Kasumi-1 (cell line): ENCODE measurements around the gene NR4A3.
"Not testable (repeated sequence)": the region's sequence is repeated elsewhere in the genome, so short reads cannot be mapped to it uniquely, and the experiment has no call there.

Source experiments
- DNase-seq, 2 experiments: peaks; one replicate each; lab custom pipeline; 2025; lab: John Stamatoyannopoulos, UW

NR4A3 gene

GRCh38 chr9:99821396-99822108 lies at the start of gene NR4A3:
NR4A3 (plus strand) TSS chr9:99821885; CDS start chr9:99828043, 6,158 bp downstream.
- peak; percentile 81 to 85 for DNase-seq

GRCh38 chr9:99773468-99774138 lies 48.1 kb upstream of the NR4A3 start:
- DNase-seq, result no peak

GRCh38 chr9:99778308-99778707 lies 43.4 kb upstream of the NR4A3 start:
- DNase-seq, result no peak

- no peak for DNase-seq
Observed at GRCh38 chr9:99778836-99779235, 42.8 kb upstream of the NR4A3 start.

GRCh38 chr9:99779277-99779676 lies 42.4 kb upstream of the NR4A3 start:
- no peak for DNase-seq

- not testable (repeated sequence) for DNase-seq
Observed at GRCh38 chr9:99782349-99782748, 39.3 kb upstream of the NR4A3 start.

- peak; percentile 11 to 31 for DNase-seq
Observed at GRCh38 chr9:99782962-99783718, 38.5 kb upstream of the NR4A3 start.

GRCh38 chr9:99783799-99784198 lies 37.9 kb upstream of the NR4A3 start:
- no peak for DNase-seq

- DNase-seq, result no peak
Observed at GRCh38 chr9:99785010-99785590, 36.6 kb upstream of the NR4A3 start.

- DNase-seq, result no peak
Observed at GRCh38 chr9:99787556-99787955, 34.1 kb upstream of the NR4A3 start.

GRCh38 chr9:99793528-99793927 lies 28.2 kb upstream of the NR4A3 start:
- no peak for DNase-seq

GRCh38 chr9:99796231-99796630 lies 25.5 kb upstream of the NR4A3 start:
- no peak for DNase-seq

GRCh38 chr9:99801775-99802174 lies 19.9 kb upstream of the NR4A3 start:
- DNase-seq, result no peak

- DNase-seq, result no peak
Observed at GRCh38 chr9:99803694-99804093, 18.0 kb upstream of the NR4A3 start.

- DNase-seq, result peak; percentile 75 to 78
Observed at GRCh38 chr9:99807276-99807852, 14.3 kb upstream of the NR4A3 start.

- DNase-seq, result no peak
Observed at GRCh38 chr9:99807956-99808355, 13.7 kb upstream of the NR4A3 start.

GRCh38 chr9:99808454-99808853 lies 13.2 kb upstream of the NR4A3 start:
- no peak for DNase-seq

- no peak for DNase-seq
Observed at GRCh38 chr9:99809586-99810319, 11.9 kb upstream of the NR4A3 start.

- DNase-seq, result no peak
Observed at GRCh38 chr9:99811172-99811571, 10.5 kb upstream of the NR4A3 start.

GRCh38 chr9:99811598-99812383 lies 9.9 kb upstream of the NR4A3 start:
- no peak for DNase-seq

- DNase-seq, result no peak
Observed at GRCh38 chr9:99813739-99814138, 7.9 kb upstream of the NR4A3 start.
